Common myeloid progenitor, CD34-positive (primary cell): ENCODE data around the gene DUSP19. TPM values are rescaled to one million over a fixed set of nuclear protein-coding genes. Genes with fewer than 3 reads are reported as not detected.

Experiments
- CTCF ChIA-PET: fragments of 350-600 bp; sonication (Branson Sonifier 250); formaldehyde crosslinking; loops from one replicate; lab custom pipeline; 2021; ENCODE audit warnings: antibody characterized with exemption; lab: Charles Lee
- POLR2A ChIA-PET: fragments of 350-600 bp; sonication (Branson Sonifier 250); formaldehyde crosslinking; loops from one replicate; lab custom pipeline; 2021; ENCODE audit warnings: antibody characterized with exemption; lab: Charles Lee
- DNase-seq, 3 donors: peaks; one replicate each; pipeline versions ENCODE4 v3.0.0 to v3.0.0-alpha.2; 2013
- H3K27ac ChIP-seq, 2 experiments: 1 replicate in 1 of 2; 2 replicates in 1 of 2; pipeline ENCODE4 v1.7.0; 2013; ENCODE audit warnings: inconsistent platforms in 2 of 2, low read length in 2 of 2, mild to moderate bottlenecking in 2 of 2, low read depth in 1 of 2, moderate library complexity in 1 of 2; ENCODE audit not compliant: severe bottlenecking in 2 of 2, insufficient read depth in 1 of 2, poor library complexity in 1 of 2
- H3K27me3 ChIP-seq, 5 experiments: replicated peaks in 2 of 5; 1 replicate in 3 of 5; 2 replicates in 2 of 5; pipeline versions ENCODE4 v1.6.1 to v1.7.0; 2013; ENCODE audit warnings: low read length in 4 of 5, mild to moderate bottlenecking in 2 of 5, moderate library complexity in 2 of 5, inconsistent platforms in 1 of 5; ENCODE audit not compliant: insufficient read depth in 5 of 5, control insufficient read depth in 4 of 5
- H3K36me3 ChIP-seq, 4 experiments: 1 replicate in 2 of 4; 2 replicates in 2 of 4; pipeline versions ENCODE4 v1.6.1 to v1.7.0; 2013; ENCODE audit warnings: low read length in 3 of 4, control low read depth in 1 of 4, mild to moderate bottlenecking in 1 of 4; ENCODE audit not compliant: control insufficient read depth in 4 of 4, insufficient read depth in 4 of 4
- H3K4me1 ChIP-seq, 4 experiments: 1 replicate in 3 of 4; 2 replicates in 1 of 4; pipeline versions ENCODE4 v1.6.1 to v1.7.1; 2013; ENCODE audit warnings: low read length in 3 of 4, mild to moderate bottlenecking in 3 of 4, control low read depth in 1 of 4, inconsistent platforms in 1 of 4, moderate library complexity in 1 of 4; ENCODE audit not compliant: control insufficient read depth in 4 of 4, insufficient read depth in 4 of 4; ENCODE audit errors: control extremely low read depth in 1 of 4
- H3K4me3 ChIP-seq, 7 experiments: 1 replicate in 4 of 7; 2 replicates in 3 of 7; pipeline versions ENCODE4 v1.5.1 to v1.7.0; 2013; ENCODE audit warnings: mild to moderate bottlenecking in 7 of 7, low read length in 6 of 7, moderate library complexity in 6 of 7, inconsistent platforms in 2 of 7, low read depth in 2 of 7, control low read depth in 1 of 7; ENCODE audit not compliant: insufficient read depth in 4 of 7, control insufficient read depth in 1 of 7; ENCODE audit errors: extremely low read depth in 1 of 7
- H3K9me3 ChIP-seq, 5 experiments: 1 replicate in 4 of 5; 2 replicates in 1 of 5; pipeline versions ENCODE4 v1.6.1 to v1.7.1; 2013; ENCODE audit warnings: low read length in 4 of 5, mild to moderate bottlenecking in 2 of 5, inconsistent platforms in 1 of 5, low read depth in 1 of 5, moderate library complexity in 1 of 5; ENCODE audit not compliant: control insufficient read depth in 4 of 5, insufficient read depth in 2 of 5; ENCODE audit errors: control extremely low read depth in 1 of 5
- WGBS: methylation state at CpG from one replicate; pipeline ENCODE4 v1.1.5; 2013; ENCODE audit not compliant: insufficient coverage; 5-methylcytosine and 5-hydroxymethylcytosine counted together
- polyA plus RNA-seq: library from polyadenylated mRNA; unstranded; fragments of 120-200 nt; gene quantifications from one replicate; pipeline ENCODE4 v1.2.1, GENCODE V29; 2013

Gene DUSP19
- polyA plus RNA-seq: 2.2 TPM

- H3K27ac ChIP-seq: peak within 1 kb of the TSS; percentile 42 to 69
- peak within 1 kb of the TSS; percentile 68 to 99 (median 93) for H3K4me3 ChIP-seq
- DNase-seq: peak; percentile 86 to 89 (median 88)
- H3K27me3 ChIP-seq: peaks cover 0 to 9% (median 2%) of the 10 kb centered on the region in 5 experiments
- H3K36me3 ChIP-seq: no peaks in the 10 kb centered on the region
- WGBS: 0% methylated on average over 19 of the region's 20 CpGs
- H3K9me3 ChIP-seq: no peaks in the 10 kb centered on the region
- H3K4me1 ChIP-seq: peaks cover 0 to 19% (median 5%) of the 10 kb centered on the region in 4 experiments
- POLR2A ChIA-PET: interaction anchor here (0.6 to 1.0 kb wide), 2 partner anchors 10 to 391 kb away, joined by 3 to 4 read pairs; no protein-coding TSS in a partner anchor
- CTCF ChIA-PET: interaction anchor here (0.8 to 1.4 kb wide), 3 partner anchors 9 to 314 kb away, joined by 3 to 4 read pairs (median 3); no protein-coding TSS in a partner anchor
These were observed at the start of gene DUSP19 for GRCh38 chr2:183078464-183079138. Gene DUSP19, plus strand, starts transcription at chr2:183078747. Its CDS starts 187 bp downstream, at chr2:183078934.

- Histone ChIP-seq H3K4me3 (no peak overlapping the region), H3K4me1 (no peaks in the 10 kb centered on the region), H3K36me3 (no peaks in the 10 kb centered on the region), H3K9me3 (no peaks in the 10 kb centered on the region), H3K27ac (no peak overlapping the region), H3K27me3 (peaks cover 14 to 53% (median 28%) of the 10 kb centered on the region in 5 experiments)
- POLR2A ChIA-PET: no interaction called here
- DNase-seq: no peak
- no CpG with 5 or more reads among the region's 2 CpGs for WGBS
- CTCF ChIA-PET: interaction anchor here (0.6 kb wide), 1 partner anchor 437 kb away, joined by 3 read pairs; no protein-coding TSS in a partner anchor
These were observed 49.3 kb upstream of the DUSP19 start for GRCh38 chr2:183029219-183029618.

GRCh38 chr2:183031911-183032794 lies 46.4 kb upstream of the DUSP19 start:
- WGBS: 100% methylated on average over 2 of the region's 4 CpGs
- no peak overlapping the region for H3K27ac ChIP-seq
- H3K36me3 ChIP-seq: no peaks in the 10 kb centered on the region
- H3K27me3 ChIP-seq: peaks cover 18 to 67% (median 35%) of the 10 kb centered on the region in 5 experiments
- H3K9me3 ChIP-seq: no peaks in the 10 kb centered on the region
- H3K4me1 ChIP-seq: peaks cover 3 to 14% (median 7%) of the 10 kb centered on the region in 4 experiments
- ChIA-PET CTCF (interaction anchor here (0.9 kb wide), 1 partner anchor 9 kb away, joined by 4 read pairs; no protein-coding TSS in a partner anchor), POLR2A (no interaction called here)
- no peak for DNase-seq
- H3K4me3 ChIP-seq: no peak overlapping the region

GRCh38 chr2:183033951-183034350 lies 44.6 kb upstream of the DUSP19 start:
- DNase-seq: no peak
- Histone ChIP-seq H3K4me3 (no peak overlapping the region), H3K27me3 (peaks cover 23 to 77% (median 40%) of the 10 kb centered on the region in 5 experiments), H3K36me3 (no peaks in the 10 kb centered on the region), H3K4me1 (peaks cover 5 to 29% (median 20%) of the 10 kb centered on the region in 4 experiments), H3K27ac (no peak overlapping the region), H3K9me3 (no peaks in the 10 kb centered on the region)
- ChIA-PET CTCF (interaction anchor here (1.2 kb wide), 1 partner anchor 54 kb away, joined by 3 read pairs; no protein-coding TSS in a partner anchor), POLR2A (no interaction called here)
- 100% methylated on average over 1 of the region's 1 CpG for WGBS

GRCh38 chr2:183034806-183035205 lies 43.7 kb upstream of the DUSP19 start:
- no CpG with 5 or more reads among the region's 1 CpG for WGBS
- ChIA-PET POLR2A (no interaction called here), CTCF (interaction anchor here (0.7 kb wide), 1 partner anchor 92 kb away, joined by 3 read pairs; no protein-coding TSS in a partner anchor)
- Histone ChIP-seq H3K4me3 (no peak overlapping the region), H3K27me3 (peaks cover 23 to 79% (median 41%) of the 10 kb centered on the region in 5 experiments), H3K27ac (no peak overlapping the region), H3K36me3 (no peaks in the 10 kb centered on the region), H3K4me1 (peaks cover 7 to 30% (median 23%) of the 10 kb centered on the region in 4 experiments), H3K9me3 (no peaks in the 10 kb centered on the region)
- DNase-seq: peak in 2 of 3 donors; percentile 11 to 20

GRCh38 chr2:183035298-183035953 lies 43.1 kb upstream of the DUSP19 start:
- no peak for DNase-seq
- ChIA-PET CTCF (interaction anchor here (0.7 kb wide), 1 partner anchor 92 kb away, joined by 3 read pairs; no protein-coding TSS in a partner anchor), POLR2A (interaction anchor here (0.6 kb wide), 1 partner anchor 10 kb away, joined by 3 read pairs; no protein-coding TSS in a partner anchor)
- Histone ChIP-seq H3K27me3 (peaks cover 24 to 79% (median 42%) of the 10 kb centered on the region in 5 experiments), H3K4me1 (peaks cover 7 to 30% (median 23%) of the 10 kb centered on the region in 4 experiments), H3K27ac (peak overlapping the region in 1 of 2 experiments; percentile 38), H3K4me3 (no peak overlapping the region), H3K9me3 (no peaks in the 10 kb centered on the region), H3K36me3 (no peaks in the 10 kb centered on the region)
- WGBS: no CpG with 5 or more reads among the region's 2 CpGs
